ENCODE results near the gene PCDHGB7.
"Not testable (repeated sequence)": the region's sequence is repeated elsewhere in the genome, so short reads cannot be mapped to it uniquely, and the experiment has no call there.

DNA sequence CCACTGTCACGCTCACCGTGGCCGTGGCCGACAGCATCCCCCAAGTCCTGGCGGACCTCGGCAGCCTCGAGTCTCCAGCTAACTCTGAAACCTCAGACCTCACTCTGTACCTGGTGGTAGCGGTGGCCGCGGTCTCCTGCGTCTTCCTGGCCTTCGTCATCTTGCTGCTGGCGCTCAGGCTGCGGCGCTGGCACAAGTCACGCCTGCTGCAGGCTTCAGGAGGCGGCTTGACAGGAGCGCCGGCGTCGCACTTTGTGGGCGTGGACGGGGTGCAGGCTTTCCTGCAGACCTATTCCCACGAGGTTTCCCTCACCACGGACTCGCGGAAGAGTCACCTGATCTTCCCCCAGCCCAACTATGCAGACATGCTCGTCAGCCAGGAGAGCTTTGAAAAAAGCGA, 15.2 kb downstream of the PCDHGB7 start:
- TF ChIP-seq, protein P1, sequence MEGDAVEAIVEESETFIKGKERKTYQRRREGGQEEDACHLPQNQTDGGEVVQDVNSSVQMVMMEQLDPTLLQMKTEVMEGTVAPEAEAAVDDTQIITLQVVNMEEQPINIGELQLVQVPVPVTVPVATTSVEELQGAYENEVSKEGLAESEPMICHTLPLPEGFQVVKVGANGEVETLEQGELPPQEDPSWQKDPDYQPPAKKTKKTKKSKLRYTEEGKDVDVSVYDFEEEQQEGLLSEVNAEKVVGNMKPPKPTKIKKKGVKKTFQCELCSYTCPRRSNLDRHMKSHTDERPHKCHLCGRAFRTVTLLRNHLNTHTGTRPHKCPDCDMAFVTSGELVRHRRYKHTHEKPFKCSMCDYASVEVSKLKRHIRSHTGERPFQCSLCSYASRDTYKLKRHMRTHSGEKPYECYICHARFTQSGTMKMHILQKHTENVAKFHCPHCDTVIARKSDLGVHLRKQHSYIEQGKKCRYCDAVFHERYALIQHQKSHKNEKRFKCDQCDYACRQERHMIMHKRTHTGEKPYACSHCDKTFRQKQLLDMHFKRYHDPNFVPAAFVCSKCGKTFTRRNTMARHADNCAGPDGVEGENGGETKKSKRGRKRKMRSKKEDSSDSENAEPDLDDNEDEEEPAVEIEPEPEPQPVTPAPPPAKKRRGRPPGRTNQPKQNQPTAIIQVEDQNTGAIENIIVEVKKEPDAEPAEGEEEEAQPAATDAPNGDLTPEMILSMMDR (IDR thresholded peaks at IDR 0.05) = not testable (repeated sequence)
- not testable (repeated sequence) for TF ChIP-seq POLR2A (IDR thresholded peaks at IDR 0.05)
